GM12878 (cell line): Measurements from ENCODE around the gene KREMEN2. TPM values are rescaled to one million over a fixed set of nuclear protein-coding genes. Genes with fewer than 3 reads are reported as not detected.
"Not testable (repeated sequence)": the region's sequence is repeated elsewhere in the genome, so short reads cannot be mapped to it uniquely, and the experiment has no call there.

ENCODE experiments used
- ATAC-seq: fragments of 200-7000 bp; cut with Tn5 transposase; 3 replicates; pipeline ENCODE4 v1.9.1; 2020; ENCODE audit warnings: mild to moderate bottlenecking, moderate library complexity
- BruUV-seq: library from RNA; stranded (reverse); fragments of 400-500 nt; replicated peaks from 2 replicates; lab custom pipeline; 2021; lab: Mats Ljungman, UMichigan
- CTCF ChIA-PET: fragments of 300-600 bp; sonication (Branson Sonifier 250); formaldehyde crosslinking; extraction: SDS; loops from one replicate; lab custom pipeline; 2021; ENCODE audit warnings: inconsistent platforms; lab: Yijun Ruan, JAX
- POLR2A ChIA-PET: fragments of 350-600 bp; formaldehyde crosslinking; extraction: SDS; loops from one replicate; lab custom pipeline; 2021; ENCODE audit warnings: inconsistent platforms; lab: Charles Lee
- RAD21 ChIA-PET: fragments of 300-600 bp; sonication (Branson Sonifier 250); formaldehyde crosslinking; loops from one replicate; lab custom pipeline; 2023; ENCODE audit warnings: antibody characterized with exemption; ENCODE audit not compliant: unreplicated experiment; lab: Charles Lee
- SMC1A ChIA-PET: fragments of 300-600 bp; sonication (Branson Sonifier 250); formaldehyde crosslinking; loops from one replicate; lab custom pipeline; 2023; ENCODE audit not compliant: unreplicated experiment, uncharacterized antibody; lab: Charles Lee
- DNase-seq: peaks from one replicate; pipeline ENCODE4 v3.0.0-alpha.2; 2011; ENCODE audit warnings: low read depth, low spot score
- FAIRE-seq: peaks from 3 replicates; lab custom pipeline; 2011; peaks lifted over from hg19 to GRCh38; lab: Jason Lieb, UNC
- H2AFZ ChIP-seq: 2 replicates; pipeline ENCODE4 v1.6.0; 2011; ENCODE audit warnings: low read depth, low read length, control low read depth; ENCODE audit not compliant: control insufficient read depth
- H3K27ac ChIP-seq: 2 replicates; pipeline ENCODE4 v1.5.1; 2011; ENCODE audit warnings: control low read depth; ENCODE audit not compliant: control insufficient read depth, insufficient read depth
- H3K27me3 ChIP-seq, 2 experiments: replicated peaks in 1 of 2; 2 replicates each; pipeline versions ENCODE4 v1.6.0 to v1.6.1; 2011; ENCODE audit warnings: low read length in 1 of 2; ENCODE audit not compliant: control insufficient read depth in 2 of 2, insufficient read depth in 2 of 2
- H3K36me3 ChIP-seq, 2 experiments: 2 replicates each; pipeline ENCODE4 v1.5.1; 2011; ENCODE audit warnings: low read length in 1 of 2; ENCODE audit not compliant: control insufficient read depth in 2 of 2, insufficient read depth in 2 of 2
- H3K4me1 ChIP-seq: 2 replicates; pipeline ENCODE4 v1.6.1; 2011; ENCODE audit warnings: mild to moderate bottlenecking, low read length, moderate library complexity, mixed read lengths; ENCODE audit not compliant: control insufficient read depth, insufficient read depth
- H3K4me2 ChIP-seq: 2 replicates; pipeline ENCODE4 v1.6.0; 2011; ENCODE audit warnings: control low read depth; ENCODE audit not compliant: control insufficient read depth, insufficient read depth
- H3K4me3 ChIP-seq: fragments of 200-600 bp; sonication (generic); 2 replicates; pipeline ENCODE4 v1.5.1; 2016
- H3K79me2 ChIP-seq: 2 replicates; pipeline ENCODE4 v1.6.0; 2011; ENCODE audit warnings: low read length; ENCODE audit not compliant: control insufficient read depth, insufficient read depth
- H3K9ac ChIP-seq: 2 replicates; pipeline ENCODE4 v1.8.0; 2011; ENCODE audit warnings: low read length, control low read depth, mixed read lengths; ENCODE audit not compliant: control insufficient read depth, insufficient read depth
- H3K9me3 ChIP-seq: replicated peaks from 3 replicates; pipeline ENCODE4 v1.5.1; 2011; ENCODE audit warnings: mild to moderate bottlenecking, low read length; ENCODE audit not compliant: control insufficient read depth, insufficient read depth
- H4K20me1 ChIP-seq: 2 replicates; pipeline ENCODE4 v1.6.0; 2011; ENCODE audit not compliant: control insufficient read depth, insufficient read depth
- CEBPZ ChIP-seq: fragments of 150-350 bp; IDR thresholded peaks from 2 replicates; pipeline ENCODE4 v1.6.1; 2016; ENCODE audit warnings: low read depth, low read length
- CREB1 ChIP-seq: IDR thresholded peaks from 2 replicates; pipeline ENCODE4 v1.6.1; 2012; ENCODE audit warnings: low read depth, mild to moderate bottlenecking, inconsistent platforms
- ESRRA ChIP-seq: IDR thresholded peaks from 2 replicates; pipeline ENCODE4 v1.6.1; 2012; ENCODE audit warnings: mild to moderate bottlenecking, low read length, improper control_type of control experiment
- HSF1 ChIP-seq: fragments of 150-350 bp; IDR thresholded peaks from 2 replicates; pipeline ENCODE4 v1.6.1; 2014; ENCODE audit warnings: mild to moderate bottlenecking, low read depth, low read length
- KAT2A ChIP-seq: conservative IDR thresholded peaks from 2 replicates; pipeline ENCODE4 v1.6.1; 2011; ENCODE audit warnings: low read depth, low read length; ENCODE audit not compliant: control insufficient read depth
- PAX5 ChIP-seq: IDR thresholded peaks from 2 replicates; pipeline ENCODE4 v1.6.1; 2011; ENCODE audit warnings: low read depth, low read length, borderline replicate concordance
- POLR2AphosphoS2 ChIP-seq: IDR thresholded peaks from 2 replicates; pipeline ENCODE4 v1.6.1; 2011; ENCODE audit warnings: low read depth, mild to moderate bottlenecking, low read length, improper control_type of control experiment, moderate library complexity
- RCOR1 ChIP-seq: conservative IDR thresholded peaks from 2 replicates; pipeline ENCODE4 v1.6.1; 2012; ENCODE audit warnings: low read depth, low read length, improper control_type of control experiment
- RFX5 ChIP-seq: IDR thresholded peaks from 2 replicates; pipeline ENCODE4 v1.6.1; 2011; ENCODE audit warnings: low read depth, low read length, improper control_type of control experiment
- RUNX3 ChIP-seq: IDR thresholded peaks from 2 replicates; pipeline ENCODE4 v1.6.1; 2012; ENCODE audit warnings: low read length, inconsistent platforms
- WGBS: methylation state at CpG from one replicate; pipeline ENCODE4 v1.1.6; 2016; ENCODE audit warnings: low lambda C conversion rate; ENCODE audit not compliant: insufficient replicate concordance, insufficient coverage; ENCODE audit errors: missing lambda C conversion rate; 5-methylcytosine and 5-hydroxymethylcytosine counted together
- in situ Hi-C: fragments of 300-500 bp; cut with MboI; formaldehyde crosslinking; loops from 9 replicates; pipeline ENCODE4 v1.14.3; 2018; ENCODE audit warnings: mixed read lengths
- intact Hi-C: fragments of 100-400 bp; cut with micrococcal nuclease; formaldehyde crosslinking; loops from one replicate; pipeline ENCODE4 v1.14.2; 2022; ENCODE audit not compliant: unreplicated experiment
- polyA plus RNA-seq, 11 experiments: library from polyadenylated mRNA; depleted of rRNA in 4 of 11; unstranded in 6 of 11; stranded (reverse) in 5 of 11; fragments of >200 nt; fragmentation: Nextera tagmentation in 4 of 11; fragmentation: Illumina TruSeq in 1 of 11; extraction: Ambion mirVana in 4 of 11; extraction: Trizol in 1 of 11; gene quantifications; 1 replicate in 1 of 11; 2 replicates in 10 of 11; pipeline versions ENCODE4 v1.2.1 to v1.2.3, GENCODE V29; 2011 to 2016; ENCODE audit warnings: inconsistent platforms in 2 of 11, missing spikeins in 2 of 11, low read depth in 1 of 11
- total RNA-seq, 4 experiments: library from RNA; depleted of rRNA in 3 of 4; stranded (reverse); fragments of >200 nt in 3 of 4; fragmentation: Illumina TruSeq in 1 of 4; extraction: Trizol in 1 of 4; gene quantifications; 2 replicates each; pipeline versions ENCODE4 v1.2.1 to v1.2.3, GENCODE V29; 2013 to 2021

The KREMEN2 gene
- total and polyA plus RNA-seq, 10 of the 15 experiments (the other 5 are each of a cell fraction or from before 2014, with no cell fraction given): 0.06 to 3.7 (median 0.83) TPM; not detected in 2

GRCh38 chr16:2942045-2942444 lies 22.0 kb upstream of the KREMEN2 start:
- Histone ChIP-seq H3K9me3 (no peaks in the 10 kb centered on the region), H4K20me1 (no peaks in the 10 kb centered on the region), H3K4me1 (peaks cover 5% of the 10 kb centered on the region; the same call in 1 of the 2 replicates)
- ChIA-PET POLR2A (interaction anchor here (0.7 kb wide), 1 partner anchor 202 kb away, joined by 3 read pairs; no protein-coding TSS in a partner anchor), RAD21 (interaction anchor here (0.7 kb wide), 2 partner anchors 15 to 334 kb away, joined by 3 read pairs; no protein-coding TSS in a partner anchor), CTCF (interaction anchor here (1.6 to 1.8 kb wide), 3 partner anchors 15 to 28 kb away, joined by 4 to 6 read pairs (median 5); no protein-coding TSS in a partner anchor), SMC1A (no interaction called here)
- BruUV-seq: no TSS peak
- WGBS: 41% methylated on average over 4 of the region's 4 CpGs
- no peak for FAIRE-seq
- intact Hi-C loops: no loop called here
- no peak for TF ChIP-seq CEBPZ
- TF ChIP-seq RCOR1: no peak
- TF ChIP-seq POLR2AphosphoS2: no peak
- TF ChIP-seq RFX5: no peak
- no peak for TF ChIP-seq CREB1
- TF ChIP-seq ESRRA: no peak
- no peak for TF ChIP-seq HSF1
- no peak for TF ChIP-seq RUNX3
- TF ChIP-seq PAX5: no peak
- TF ChIP-seq KAT2A: no peak
- TF ChIP-seq, all 136 proteins: peak for 0
- in situ Hi-C loops: no loop called here
- Histone ChIP-seq H3K4me2 (no peak overlapping the region), H3K27ac (no peak overlapping the region), H3K27me3 (no peaks in the 10 kb centered on the region), H3K36me3 (peaks cover 9 to 10% of the 10 kb centered on the region in 2 experiments; a peak in 3 of 4 replicates), H2AFZ (no peak overlapping the region), H3K9ac (no peak overlapping the region), H3K79me2 (no peaks in the 10 kb centered on the region), H3K4me3 (no peak overlapping the region)
- DNase-seq (no peak), ATAC-seq (peak; percentile 68)

GRCh38 chr16:2943716-2944115 lies 20.4 kb upstream of the KREMEN2 start:
- SMC1A ChIA-PET, H3K4me1 ChIP-seq, H3K4me3 ChIP-seq, FAIRE-seq, H3K27me3 ChIP-seq, H3K9ac ChIP-seq, DNase-seq, intact Hi-C loops, ATAC-seq, H4K20me1 ChIP-seq, in situ Hi-C loops, H3K9me3 ChIP-seq, BruUV-seq, H2AFZ ChIP-seq, H3K27ac ChIP-seq, H3K36me3 ChIP-seq, H3K79me2 ChIP-seq, H3K4me2 ChIP-seq: not testable (repeated sequence)
- 88% methylated on average over 12 of the region's 12 CpGs for WGBS
- ChIA-PET POLR2A (interaction anchor here (0.6 kb wide), 1 partner anchor 147 kb away, joined by 4 read pairs; no protein-coding TSS in a partner anchor), RAD21 (interaction anchor here (1.1 kb wide), 1 partner anchor 16 kb away, joined by 3 read pairs; no protein-coding TSS in a partner anchor), CTCF (interaction anchor here (1.2 to 1.8 kb wide), 2 partner anchors 16 to 17 kb away, joined by 3 to 5 read pairs; no protein-coding TSS in a partner anchor)
